CD4-positive, alpha-beta T cell (primary cell): ENCODE data around the gene ANKS1B. TPM values are rescaled to one million over a fixed set of nuclear protein-coding genes. Genes with fewer than 3 reads are reported as not detected.
"Not testable (repeated sequence)": the region's sequence is repeated elsewhere in the genome, so short reads cannot be mapped to it uniquely, and the experiment has no call there.

ENCODE experiments used
- ATAC-seq: fragments of 200-7000 bp; cut with Tn5 transposase; one replicate; pipeline ENCODE4 v1.10.0; 2022; ENCODE audit warnings: mild to moderate bottlenecking; ENCODE audit not compliant: poor library complexity
- CTCF ChIA-PET: fragments of 350-600 bp; sonication (Branson Sonifier 250); formaldehyde crosslinking; loops from one replicate; lab custom pipeline; 2021; ENCODE audit warnings: antibody characterized with exemption, inconsistent platforms; lab: Charles Lee
- POLR2A ChIA-PET: fragments of 350-600 bp; sonication (Branson Sonifier 250); formaldehyde crosslinking; loops from one replicate; lab custom pipeline; 2021; ENCODE audit warnings: antibody characterized with exemption, inconsistent platforms; lab: Charles Lee
- DNase-seq, 14 experiments: peaks; one replicate each; pipeline ENCODE4 v3.0.0-alpha.2; 2013 to 2020; ENCODE audit warnings: mixed read lengths in 2 of 14
- H3K27ac ChIP-seq, 2 donors: one replicate each; pipeline versions ENCODE4 v1.5.1 to v1.7.0; 2013; ENCODE audit warnings: low read length in 2 of 2, low read depth in 1 of 2, mild to moderate bottlenecking in 1 of 2
- H3K27me3 ChIP-seq, 2 experiments: 1 replicate in 1 of 2; 2 replicates in 1 of 2; pipeline versions ENCODE4 v1.6.1 to v1.7.0; 2013; ENCODE audit warnings: low read length in 2 of 2, control low read depth in 1 of 2, mild to moderate bottlenecking in 1 of 2, moderate library complexity in 1 of 2; ENCODE audit not compliant: insufficient read depth in 2 of 2, control insufficient read depth in 1 of 2
- H3K36me3 ChIP-seq: one replicate; pipeline ENCODE4 v1.6.1; 2013; ENCODE audit warnings: low read length, control low read depth; ENCODE audit not compliant: insufficient read depth
- H3K4me1 ChIP-seq: one replicate; pipeline ENCODE4 v1.6.1; 2013; ENCODE audit warnings: low read length, control low read depth; ENCODE audit not compliant: insufficient read depth
- H3K4me3 ChIP-seq: one replicate; pipeline ENCODE4 v1.5.1; 2013; ENCODE audit warnings: mild to moderate bottlenecking, low read length, moderate library complexity
- H3K9me3 ChIP-seq, 2 experiments: 1 replicate in 1 of 2; 2 replicates in 1 of 2; pipeline versions ENCODE4 v1.6.1 to v1.7.0; 2013; ENCODE audit warnings: low read length in 2 of 2, mild to moderate bottlenecking in 2 of 2, control low read depth in 1 of 2, moderate library complexity in 1 of 2; ENCODE audit not compliant: control insufficient read depth in 1 of 2, insufficient read depth in 1 of 2
- H3K27ac Mint-ChIP-seq: one replicate; pipeline ENCODE4 v1.8.0; 2020; ENCODE audit warnings: mixed read lengths
- H3K27me3 Mint-ChIP-seq: one replicate; pipeline ENCODE4 v1.8.0; 2021; ENCODE audit warnings: mixed read lengths
- H3K36me3 Mint-ChIP-seq: one replicate; pipeline ENCODE4 v1.8.0; 2021; ENCODE audit warnings: low read depth, mixed read lengths
- H3K4me1 Mint-ChIP-seq: one replicate; pipeline ENCODE4 v1.8.0; 2021; ENCODE audit warnings: low read depth, mixed read lengths
- H3K4me3 Mint-ChIP-seq: one replicate; pipeline ENCODE4 v1.8.0; 2020; ENCODE audit warnings: mild to moderate bottlenecking, mixed read lengths
- H3K9me3 Mint-ChIP-seq: one replicate; pipeline ENCODE4 v1.8.0; 2020; ENCODE audit warnings: mixed read lengths
- intact Hi-C, 2 experiments: fragments of 100-400 bp; cut with DNase I in 1 of 2; cut with micrococcal nuclease in 1 of 2; formaldehyde crosslinking; loops; one replicate each; pipeline versions ENCODE4 v1.15.1 to v1.9.0; 2023 to 2025; cut with DNase I, micrococcal nuclease
- total RNA-seq, 174 experiments: library from RNA in 2 of 174; stranded (reverse) in 2 of 174; gene quantifications; one replicate each; pipeline ENCODE4 v1.2.3 and lab custom pipeline; 2021 to 2026
- TF ChIP-seq, protein P1 (sequence below): fragments of 200-600 bp; IDR thresholded peaks from one replicate; pipeline ENCODE4 v1.8.0; 2022; ENCODE audit warnings: antibody characterized with exemption, mild to moderate bottlenecking

The ANKS1B gene
- total RNA-seq, 2 experiments from 2014 or later, result 0.16 to 1.1 TPM

DNA sequence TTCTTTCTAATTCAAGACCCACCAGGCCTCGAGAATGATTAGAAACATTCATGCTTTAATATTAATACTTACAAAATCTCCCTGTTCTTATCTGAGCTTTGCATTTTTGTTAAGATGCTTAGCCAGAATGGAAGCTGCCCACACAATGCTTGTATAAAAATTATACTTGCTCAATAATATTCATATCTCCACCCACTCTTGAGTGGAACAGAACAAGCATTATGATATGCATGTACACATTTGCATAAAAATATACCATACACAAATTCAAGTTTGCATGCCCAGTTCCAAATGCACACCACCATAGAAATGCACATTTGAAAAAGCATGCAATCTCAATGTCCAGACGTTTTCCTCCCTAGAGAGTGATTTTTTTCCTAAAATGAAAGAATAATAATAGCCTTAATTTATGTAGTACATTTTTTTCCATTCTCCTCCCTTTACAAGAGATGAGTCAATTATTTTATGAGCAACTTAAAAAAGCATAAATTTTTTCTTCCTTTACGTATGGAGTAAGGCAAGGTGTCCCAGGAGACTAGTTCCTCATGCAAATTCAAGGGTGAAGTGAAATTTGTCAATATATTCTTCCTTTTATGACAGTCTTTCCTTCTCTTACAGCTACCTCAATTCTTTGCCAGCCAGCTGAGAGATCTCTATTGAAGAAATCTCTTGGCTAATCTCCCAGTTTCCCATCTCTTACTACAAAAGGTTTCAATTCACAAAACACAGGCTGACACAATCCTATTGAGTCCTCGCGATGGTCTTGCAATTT, 650.3 kb downstream of the ANKS1B start:
- Histone ChIP-seq H3K9me3 (peaks cover 0 to 5% of the 10 kb centered on the region in 2 experiments), H3K4me3 (no peak overlapping the region), H3K27me3 (no peaks in the 10 kb centered on the region), H3K27ac (no peak overlapping the region), H3K4me1 (no peaks in the 10 kb centered on the region), H3K36me3 (no peaks in the 10 kb centered on the region)
- Mint-ChIP-seq H3K27ac (no peak overlapping the region), H3K9me3 (peaks cover 6% of the 10 kb centered on the region), H3K36me3 (no peaks in the 10 kb centered on the region), H3K4me3 (no peak overlapping the region), H3K27me3 (no peaks in the 10 kb centered on the region), H3K4me1 (no peaks in the 10 kb centered on the region)
- intact Hi-C loops, result no loop called here
- ATAC-seq (no peak), DNase-seq (no peak)
- ChIA-PET POLR2A (interaction anchor here (0.7 kb wide), 1 partner anchor 95 kb away, joined by 4 read pairs; no protein-coding TSS in a partner anchor), CTCF (no interaction called here)
- TF ChIP-seq, protein P1, sequence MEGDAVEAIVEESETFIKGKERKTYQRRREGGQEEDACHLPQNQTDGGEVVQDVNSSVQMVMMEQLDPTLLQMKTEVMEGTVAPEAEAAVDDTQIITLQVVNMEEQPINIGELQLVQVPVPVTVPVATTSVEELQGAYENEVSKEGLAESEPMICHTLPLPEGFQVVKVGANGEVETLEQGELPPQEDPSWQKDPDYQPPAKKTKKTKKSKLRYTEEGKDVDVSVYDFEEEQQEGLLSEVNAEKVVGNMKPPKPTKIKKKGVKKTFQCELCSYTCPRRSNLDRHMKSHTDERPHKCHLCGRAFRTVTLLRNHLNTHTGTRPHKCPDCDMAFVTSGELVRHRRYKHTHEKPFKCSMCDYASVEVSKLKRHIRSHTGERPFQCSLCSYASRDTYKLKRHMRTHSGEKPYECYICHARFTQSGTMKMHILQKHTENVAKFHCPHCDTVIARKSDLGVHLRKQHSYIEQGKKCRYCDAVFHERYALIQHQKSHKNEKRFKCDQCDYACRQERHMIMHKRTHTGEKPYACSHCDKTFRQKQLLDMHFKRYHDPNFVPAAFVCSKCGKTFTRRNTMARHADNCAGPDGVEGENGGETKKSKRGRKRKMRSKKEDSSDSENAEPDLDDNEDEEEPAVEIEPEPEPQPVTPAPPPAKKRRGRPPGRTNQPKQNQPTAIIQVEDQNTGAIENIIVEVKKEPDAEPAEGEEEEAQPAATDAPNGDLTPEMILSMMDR, result no peak

DNA sequence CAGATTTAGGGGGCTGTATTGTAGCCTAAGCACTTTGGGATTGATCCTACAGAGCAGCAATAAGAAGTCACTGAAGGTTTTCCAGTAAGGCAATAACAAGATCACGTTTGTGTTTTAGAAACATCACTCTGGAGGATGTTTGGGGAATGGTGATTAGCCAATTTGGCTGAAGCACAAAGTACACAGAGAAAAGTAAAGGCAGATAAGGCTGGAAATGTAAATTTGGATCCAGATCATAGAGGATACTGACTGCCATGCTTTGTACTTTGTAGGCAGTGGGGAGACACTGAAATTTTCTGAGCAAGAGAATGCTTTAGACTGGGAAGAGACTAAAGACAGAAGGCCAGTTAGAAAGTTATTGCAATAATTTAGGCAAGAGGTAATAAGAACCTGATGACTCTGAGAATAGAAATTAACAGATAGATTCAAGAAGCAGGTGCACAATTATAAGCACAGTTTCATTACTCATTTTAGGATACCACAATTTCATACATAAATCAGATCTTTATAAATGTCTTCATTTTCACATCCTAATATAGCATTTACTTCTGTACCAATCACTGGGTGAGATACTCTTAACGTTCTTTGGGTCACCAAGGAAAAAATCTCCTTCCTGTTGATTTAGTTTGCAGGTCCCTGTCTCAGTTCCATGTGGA, 651.7 kb downstream of the ANKS1B start:
- no peak overlapping the region for H3K27ac ChIP-seq
- Mint-ChIP-seq H3K9me3 (peaks cover 6% of the 10 kb centered on the region), H3K27me3 (no peaks in the 10 kb centered on the region), H3K27ac (no peak overlapping the region), H3K36me3 (no peaks in the 10 kb centered on the region), H3K4me1 (no peaks in the 10 kb centered on the region), H3K4me3 (no peak overlapping the region)
- H3K27me3 ChIP-seq, result no peaks in the 10 kb centered on the region
- ATAC-seq, result no peak
- intact Hi-C loops, result no loop called here
- TF ChIP-seq, protein P1, result no peak
- H3K9me3 ChIP-seq, result no peaks in the 10 kb centered on the region
- DNase-seq, result no peak
- ChIA-PET POLR2A (no interaction called here), CTCF (no interaction called here)
- no peaks in the 10 kb centered on the region for H3K36me3 ChIP-seq
- H3K4me1 ChIP-seq, result no peaks in the 10 kb centered on the region
- H3K4me3 ChIP-seq, result no peak overlapping the region

- H3K27ac ChIP-seq, result no peak overlapping the region
- no peaks in the 10 kb centered on the region for H3K9me3 ChIP-seq
- no peaks in the 10 kb centered on the region for H3K36me3 ChIP-seq
- no peak overlapping the region for H3K4me3 ChIP-seq
- H3K4me1 ChIP-seq, result no peaks in the 10 kb centered on the region
- Mint-ChIP-seq H3K27me3 (no peaks in the 10 kb centered on the region), H3K4me3 (no peak overlapping the region), H3K4me1 (no peaks in the 10 kb centered on the region), H3K36me3 (no peaks in the 10 kb centered on the region), H3K9me3 (peaks cover 10% of the 10 kb centered on the region), H3K27ac (no peak overlapping the region)
- no peaks in the 10 kb centered on the region for H3K27me3 ChIP-seq
- ChIA-PET POLR2A (no interaction called here), CTCF (no interaction called here)
- ATAC-seq, result no peak
- intact Hi-C loops, result no loop called here
- no peak for DNase-seq
- TF ChIP-seq, protein P1, result no peak
Observed at GRCh38 chr12:99330216-99330615, 654.5 kb downstream of the ANKS1B start.

GRCh38 chr12:99321210-99321609, 663.5 kb downstream of the ANKS1B start:
- peaks cover 10% of the 10 kb centered on the region for H3K9me3 Mint-ChIP-seq

More at GRCh38 chr12:99321210-99321609, 663.5 kb downstream of the ANKS1B start:
- H3K36me3 ChIP-seq, intact Hi-C loops, H3K4me1 Mint-ChIP-seq, POLR2A ChIA-PET, H3K27ac ChIP-seq, H3K27me3 ChIP-seq, H3K4me3 ChIP-seq, H3K4me1 ChIP-seq, H3K9me3 ChIP-seq, DNase-seq, H3K27ac Mint-ChIP-seq, ATAC-seq, CTCF ChIA-PET, H3K36me3 Mint-ChIP-seq, H3K4me3 Mint-ChIP-seq, H3K27me3 Mint-ChIP-seq: not testable (repeated sequence)
